ENCODE results near the gene UBE2H.

- no peak for TF ChIP-seq POLR2A (IDR thresholded peaks at IDR 0.05)
- no peak for TF ChIP-seq CTCF (IDR thresholded peaks at IDR 0.05)
These were observed 109.3 kb downstream of the UBE2H start for GRCh38 chr7:129843365-129843898.
